OCI-M2 (cell line): ENCODE measurements around the gene RBMX.

ENCODE experiments used
- DNase-seq: peaks from one replicate; lab custom pipeline; 2025; ENCODE audit not compliant: unreplicated experiment; lab: John Stamatoyannopoulos, UW

RBMX gene

GRCh38 chrX:136849395-136849794, 31.1 kb downstream of the RBMX start:
- no peak for DNase-seq

GRCh38 chrX:136847874-136848273, 32.7 kb downstream of the RBMX start:
- no peak for DNase-seq

- DNase-seq, result no peak
Measured at GRCh38 chrX:136839196-136839595, 41.3 kb downstream of the RBMX start.

GRCh38 chrX:136835761-136836160, 44.8 kb downstream of the RBMX start:
- DNase-seq, result no peak

- DNase-seq, result no peak
Measured at GRCh38 chrX:136829413-136829812, 51.1 kb downstream of the RBMX start.

GRCh38 chrX:136828830-136829229, 51.7 kb downstream of the RBMX start:
- DNase-seq, result no peak

GRCh38 chrX:136827026-136827425, 53.5 kb downstream of the RBMX start:
- DNase-seq, result no peak

- DNase-seq, result no peak
Measured at GRCh38 chrX:136825771-136826170, 54.8 kb downstream of the RBMX start.
